ENCODE measurements around the gene CDK1. TPM values are rescaled to one million over a fixed set of nuclear protein-coding genes. Genes with fewer than 3 reads are reported as not detected.
A peak's percentile ranks its signal among the peaks of the same experiment; 100 is the strongest.

The CDK1 gene
- total RNA-seq, 1 experiment from 2014 or later, result 365 TPM

GRCh38 chr10:60767424-60767823, 10.9 kb upstream of the CDK1 start:
- no peak for DNase-seq (ENCODE audit: low spot score)
- in situ Hi-C loops (cut with HindIII; ENCODE audit: low sequenced_read_pairs), result no loop called here

- no peak for DNase-seq (ENCODE audit: low spot score)
- in situ Hi-C loops (cut with HindIII; ENCODE audit: low sequenced_read_pairs), result no loop called here
These were observed 8.9 kb upstream of the CDK1 start for GRCh38 chr10:60769406-60769805.

GRCh38 chr10:60777696-60778213, 523 bp upstream of the CDK1 start:
- in situ Hi-C loops (cut with HindIII; ENCODE audit: low sequenced_read_pairs), result loop anchor here (25.0 kb wide), 1 partner anchor 340 kb away; no protein-coding TSS in a partner anchor
- no peak for DNase-seq (ENCODE audit: low spot score)

- in situ Hi-C loops (cut with HindIII; ENCODE audit: low sequenced_read_pairs), result loop anchor here (25.0 kb wide), 1 partner anchor 342 kb away; no protein-coding TSS in a partner anchor
These were observed 906 bp downstream of the CDK1 start for GRCh38 chr10:60778971-60779796.

GRCh38 chr10:60781661-60782060, 3.4 kb downstream of the CDK1 start:
- in situ Hi-C loops (cut with HindIII; ENCODE audit: low sequenced_read_pairs), result loop anchor here (25.0 kb wide), 1 partner anchor 344 kb away; no protein-coding TSS in a partner anchor
- DNase-seq (ENCODE audit: low spot score), result no peak

More at GRCh38 chr10:60778971-60779796, 906 bp downstream of the CDK1 start:
- no peak for DNase-seq (ENCODE audit: low spot score)

GRCh38 chr10:60784641-60785040, 6.4 kb downstream of the CDK1 start:
- in situ Hi-C loops (cut with HindIII; ENCODE audit: low sequenced_read_pairs), result loop anchor here (25.0 kb wide), 1 partner anchor 347 kb away; no protein-coding TSS in a partner anchor
- no peak for DNase-seq (ENCODE audit: low spot score)

- in situ Hi-C loops (cut with HindIII; ENCODE audit: low sequenced_read_pairs), result loop anchor here (25.0 kb wide), 1 partner anchor 351 kb away; no protein-coding TSS in a partner anchor
- no peak for DNase-seq (ENCODE audit: low spot score)
These were observed 10.3 kb downstream of the CDK1 start for GRCh38 chr10:60788544-60788943.

- no peak for DNase-seq (ENCODE audit: low spot score)
- in situ Hi-C loops (cut with HindIII; ENCODE audit: low sequenced_read_pairs), result loop anchor here (25.0 kb wide), 1 partner anchor 352 kb away; no protein-coding TSS in a partner anchor
These were observed 11.1 kb downstream of the CDK1 start for GRCh38 chr10:60789340-60789739.

- DNase-seq (ENCODE audit: low spot score), result no peak
- in situ Hi-C loops (cut with HindIII; ENCODE audit: low sequenced_read_pairs), result loop anchor here (25.0 kb wide), 1 partner anchor 358 kb away; no protein-coding TSS in a partner anchor
These were observed 16.7 kb downstream of the CDK1 start for GRCh38 chr10:60794953-60795352.

- in situ Hi-C loops (cut with HindIII; ENCODE audit: low sequenced_read_pairs), result loop anchor here (25.0 kb wide), 1 partner anchor 358 kb away; no protein-coding TSS in a partner anchor
These were observed 17.4 kb downstream of the CDK1 start for GRCh38 chr10:60795465-60796202.

GRCh38 chr10:60796481-60796880, 18.2 kb downstream of the CDK1 start:
- in situ Hi-C loops (cut with HindIII; ENCODE audit: low sequenced_read_pairs), result loop anchor here (25.0 kb wide), 1 partner anchor 359 kb away; no protein-coding TSS in a partner anchor
- DNase-seq (ENCODE audit: low spot score), result no peak

More at GRCh38 chr10:60795465-60796202, 17.4 kb downstream of the CDK1 start:
- DNase-seq (ENCODE audit: low spot score), result no peak

GRCh38 chr10:60797200-60797599, 18.9 kb downstream of the CDK1 start:
- in situ Hi-C loops (cut with HindIII; ENCODE audit: low sequenced_read_pairs), result loop anchor here (25.0 kb wide), 1 partner anchor 360 kb away; no protein-coding TSS in a partner anchor

GRCh38 chr10:60798031-60798430, 19.8 kb downstream of the CDK1 start:
- in situ Hi-C loops (cut with HindIII; ENCODE audit: low sequenced_read_pairs), result loop anchor here (25.0 kb wide), 1 partner anchor 361 kb away; no protein-coding TSS in a partner anchor
- DNase-seq (ENCODE audit: low spot score), result peak; percentile 35

More at GRCh38 chr10:60797200-60797599, 18.9 kb downstream of the CDK1 start:
- peak; percentile 34 for DNase-seq (ENCODE audit: low spot score)

- no peak for DNase-seq (ENCODE audit: low spot score)
- in situ Hi-C loops (cut with HindIII; ENCODE audit: low sequenced_read_pairs), result loop anchor here (25.0 kb wide), 1 partner anchor 362 kb away; no protein-coding TSS in a partner anchor
These were observed 20.6 kb downstream of the CDK1 start for GRCh38 chr10:60798870-60799269.

- DNase-seq (ENCODE audit: low spot score), result no peak
- in situ Hi-C loops (cut with HindIII; ENCODE audit: low sequenced_read_pairs), result loop anchor here (25.0 kb wide), 2 partner anchors 162 to 363 kb away; no protein-coding TSS in a partner anchor
These were observed 21.8 kb downstream of the CDK1 start for GRCh38 chr10:60799971-60800650.

GRCh38 chr10:60800918-60801317, 22.6 kb downstream of the CDK1 start:
- no peak for DNase-seq (ENCODE audit: low spot score)
- in situ Hi-C loops (cut with HindIII; ENCODE audit: low sequenced_read_pairs), result loop anchor here (25.0 kb wide), 1 partner anchor 161 kb away; no protein-coding TSS in a partner anchor

- in situ Hi-C loops (cut with HindIII; ENCODE audit: low sequenced_read_pairs), result loop anchor here (25.0 kb wide), 1 partner anchor 161 kb away; no protein-coding TSS in a partner anchor
- DNase-seq (ENCODE audit: low spot score), result no peak
These were observed 23.2 kb downstream of the CDK1 start for GRCh38 chr10:60801522-60801921.

GRCh38 chr10:60803433-60803832, 25.2 kb downstream of the CDK1 start:
- in situ Hi-C loops (cut with HindIII; ENCODE audit: low sequenced_read_pairs), result loop anchor here (25.0 kb wide), 1 partner anchor 159 kb away; no protein-coding TSS in a partner anchor
- DNase-seq (ENCODE audit: low spot score), result no peak
